Measurements from ENCODE around the gene SNAP47. TPM values are rescaled to one million over a fixed set of nuclear protein-coding genes. Genes with fewer than 3 reads are reported as not detected.

The SNAP47 gene
- polyA plus RNA-seq, 1 experiment = 32.8 TPM

GRCh38 chr1:227815468-227816409 lies 80.5 kb downstream of the SNAP47 start, which contains the start of gene PRSS38:
Gene PRSS38, plus strand, starts transcription at chr1:227815675. Its CDS starts 42 bp downstream, at chr1:227815717.
- ChIA-PET POLR2A (no interaction called here), CTCF (interaction anchor here (1.2 kb wide), 1 partner anchor 16 kb away, joined by 3 read pairs; no protein-coding TSS in a partner anchor)
- no peak for TF ChIP-seq CTCF (IDR thresholded peaks at IDR 0.05; ENCODE audit: insufficient read depth, low read depth, low read length)
- no peaks in the 10 kb centered on the region for H3K36me3 ChIP-seq (ENCODE audit: control insufficient read depth, insufficient read depth, low read length)
- DNase-seq (ENCODE audit: low read depth) = no peak
- no peak within 1 kb of the TSS for H3K4me3 ChIP-seq (ENCODE audit: low read depth, low read length)
- H3K27me3 ChIP-seq (ENCODE audit: control insufficient read depth, insufficient read depth, low read length) = no peaks in the 10 kb centered on the region

- Histone ChIP-seq H3K27me3 (ENCODE audit: control insufficient read depth, insufficient read depth, low read length) (no peaks in the 10 kb centered on the region), H3K36me3 (ENCODE audit: control insufficient read depth, insufficient read depth, low read length) (no peaks in the 10 kb centered on the region), H3K4me3 (ENCODE audit: low read depth, low read length) (no peak overlapping the region)
- no peak for DNase-seq (ENCODE audit: low read depth)
- ChIA-PET POLR2A (no interaction called here), CTCF (no interaction called here)
- TF ChIP-seq CTCF (IDR thresholded peaks at IDR 0.05; ENCODE audit: insufficient read depth, low read depth, low read length) = no peak
Observed at GRCh38 chr1:227816750-227817446, 81.7 kb downstream of the SNAP47 start.

- Histone ChIP-seq H3K36me3 (ENCODE audit: control insufficient read depth, insufficient read depth, low read length) (no peaks in the 10 kb centered on the region), H3K4me3 (ENCODE audit: low read depth, low read length) (no peak overlapping the region), H3K27me3 (ENCODE audit: control insufficient read depth, insufficient read depth, low read length) (no peaks in the 10 kb centered on the region)
- CTCF ChIA-PET = no interaction called here
- TF ChIP-seq CTCF (IDR thresholded peaks at IDR 0.05; ENCODE audit: insufficient read depth, low read depth, low read length) = no peak
- DNase-seq (ENCODE audit: low read depth) = no peak
- POLR2A ChIA-PET = no interaction called here
Observed at GRCh38 chr1:227823537-227823936, 88.3 kb downstream of the SNAP47 start.

- ChIA-PET CTCF (no interaction called here), POLR2A (no interaction called here)
- TF ChIP-seq CTCF (IDR thresholded peaks at IDR 0.05; ENCODE audit: insufficient read depth, low read depth, low read length) = no peak
- Histone ChIP-seq H3K4me3 (ENCODE audit: low read depth, low read length) (no peak overlapping the region), H3K36me3 (ENCODE audit: control insufficient read depth, insufficient read depth, low read length) (no peaks in the 10 kb centered on the region), H3K27me3 (ENCODE audit: control insufficient read depth, insufficient read depth, low read length) (0 out of 2 replicates have a peak, but pooled peaks cover 2% of the 10 kb centered on the region)
- DNase-seq (ENCODE audit: low read depth) = no peak
Observed at GRCh38 chr1:227824204-227824603, 89.0 kb downstream of the SNAP47 start.

GRCh38 chr1:227828786-227829185 lies 93.6 kb downstream of the SNAP47 start:
- DNase-seq (ENCODE audit: low read depth) = no peak
- no peak for TF ChIP-seq CTCF (IDR thresholded peaks at IDR 0.05; ENCODE audit: insufficient read depth, low read depth, low read length)
- 0 out of 2 replicates have a peak, but pooled peaks cover 2% of the 10 kb centered on the region for H3K27me3 ChIP-seq (ENCODE audit: control insufficient read depth, insufficient read depth, low read length)
- ChIA-PET POLR2A (no interaction called here), CTCF (no interaction called here)
- no peak overlapping the region for H3K4me3 ChIP-seq (ENCODE audit: low read depth, low read length)
- no peaks in the 10 kb centered on the region for H3K36me3 ChIP-seq (ENCODE audit: control insufficient read depth, insufficient read depth, low read length)

All from BJ (cell line).